Pancreas (tissue), 10 donors: Measurements from ENCODE around the gene DKK3. TPM values are rescaled to one million over a fixed set of nuclear protein-coding genes. Genes with fewer than 3 reads are reported as not detected.

Experiments
- ATAC-seq, 4 donors: fragments of 200-7000 bp; cut with Tn5 transposase; one replicate each; pipeline versions ENCODE4 v1.8.0 to v1.9.1; 2020; ENCODE audit warnings: mild to moderate bottlenecking in 4 of 4, moderate library complexity in 4 of 4
- DNase-seq, 6 donors: peaks; one replicate each; pipeline ENCODE4 v3.0.0-alpha.2; 2020
- FAIRE-seq: peaks from 2 replicates; lab custom pipeline; 2012; peaks lifted over from hg19 to GRCh38; lab: Jason Lieb, UNC
- H3K27ac ChIP-seq, 4 donors: fragments of 200-600 bp; sonication (generic); 1 replicate in 3 of 4; 2 replicates in 1 of 4; pipeline versions ENCODE4 v1.5.0 to v1.8.0; 2020
- H3K27me3 ChIP-seq, 4 donors: fragments of 200-600 bp; one replicate each; pipeline ENCODE4 v1.8.0; 2021
- H3K36me3 ChIP-seq, 3 donors: fragments of 200-600 bp; sonication (generic) in 1 of 3; one replicate each; pipeline versions ENCODE4 v1.5.0 to v1.8.0; 2020 to 2021
- H3K4me1 ChIP-seq, 3 donors: fragments of 200-600 bp; one replicate each; pipeline ENCODE4 v1.8.0; 2021
- H3K4me3 ChIP-seq, 4 donors: fragments of 200-600 bp; sonication (generic) in 2 of 4; one replicate each; pipeline versions ENCODE4 v1.5.0 to v1.8.0; 2020 to 2021
- H3K9me3 ChIP-seq, 4 donors: fragments of 200-600 bp; one replicate each; pipeline ENCODE4 v1.8.0; 2021
- WGBS, 2 donors: extraction: QIAGEN DNeasy Blood & Tissue Kit; methylation state at CpG; one replicate each; pipeline ENCODE4 v1.1.7; 2013; 5-methylcytosine and 5-hydroxymethylcytosine counted together
- intact Hi-C, 3 donors: fragments of 100-400 bp; cut with DNase I; formaldehyde crosslinking; loops; one replicate each; pipeline versions ENCODE4 v1.11.1 to v1.14.2; 2022
- polyA plus RNA-seq, 2 donors: library from polyadenylated mRNA; stranded (reverse); fragments of 200-250 nt; gene quantifications; one replicate each; pipeline ENCODE4 v1.2.3, GENCODE V29; 2013
- total RNA-seq, 6 donors: library from RNA; stranded (reverse); fragmentation: NEBNext Ultra II Directional in 4 of 6; extraction: Animal tissue kit (Norgen Biotek cat#: 25700) in 4 of 6; gene quantifications; one replicate each; pipeline versions ENCODE4 v1.2.1 to v1.2.4, GENCODE V29; 2021 to 2023
- TF ChIP-seq, protein P1 (sequence below), 4 donors: fragments of 200-600 bp; sonication (generic) in 3 of 4; IDR thresholded peaks; one replicate each; pipeline versions ENCODE4 v1.5.0 to v1.8.0; 2021; ENCODE audit warnings: antibody characterized with exemption in 4 of 4
- donor health status: healthy with polysubstance abuse.
- donor health status: DM: no; HTN: no; CAD: no; lungs with moderate emphysema.
- donor health status: DM: no; HTN: no; CAD: no.
- donor health status: control.
- donor health status: control.
- donor health status: Bipolar disorder and iron deficiency.
- donor health status: DM: yes; HTN: yes; CAD: no.
- donor health status: DM: no; HTN: no; CAD: no.
- donor health status: DM: no; HTN: no; CAD: no.
- donor health status: DM: yes; HTN: yes; CAD: no.

Gene DKK3
- total and polyA plus RNA-seq, 8 donors, result 2.7 to 10.5 (median 5.8) TPM

DNA sequence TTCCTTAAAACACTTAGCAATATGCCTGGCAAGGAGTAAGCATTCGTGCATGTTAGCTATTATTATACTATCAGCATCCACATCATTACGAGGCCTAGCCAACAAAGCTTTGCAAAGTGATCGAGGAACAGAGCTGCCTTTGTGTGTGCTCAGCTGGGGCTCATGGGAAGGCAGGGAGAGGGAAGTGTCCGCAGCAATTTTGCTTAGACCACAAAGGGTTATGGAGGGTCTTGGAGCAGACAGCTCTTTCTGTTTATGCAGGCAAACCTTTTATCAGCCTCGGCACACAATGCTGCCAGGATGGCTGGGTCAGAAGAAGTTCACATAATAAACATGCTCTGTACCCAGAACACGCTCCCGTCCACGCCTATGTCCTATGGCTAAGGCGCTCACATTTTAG is 10.9 kb upstream of the DKK3 start:
- Histone ChIP-seq H3K9me3 (no peaks in the 10 kb centered on the region), H3K4me1 (peaks cover 0 to 15% (median 0%) of the 10 kb centered on the region in 3 donors), H3K36me3 (no peaks in the 10 kb centered on the region), H3K27ac (no peak overlapping the region), H3K27me3 (no peaks in the 10 kb centered on the region), H3K4me3 (no peak overlapping the region)
- 54 to 57% methylated on average over 9 of the region's 9 CpGs for WGBS, 2 donors
- TF ChIP-seq, protein P1, sequence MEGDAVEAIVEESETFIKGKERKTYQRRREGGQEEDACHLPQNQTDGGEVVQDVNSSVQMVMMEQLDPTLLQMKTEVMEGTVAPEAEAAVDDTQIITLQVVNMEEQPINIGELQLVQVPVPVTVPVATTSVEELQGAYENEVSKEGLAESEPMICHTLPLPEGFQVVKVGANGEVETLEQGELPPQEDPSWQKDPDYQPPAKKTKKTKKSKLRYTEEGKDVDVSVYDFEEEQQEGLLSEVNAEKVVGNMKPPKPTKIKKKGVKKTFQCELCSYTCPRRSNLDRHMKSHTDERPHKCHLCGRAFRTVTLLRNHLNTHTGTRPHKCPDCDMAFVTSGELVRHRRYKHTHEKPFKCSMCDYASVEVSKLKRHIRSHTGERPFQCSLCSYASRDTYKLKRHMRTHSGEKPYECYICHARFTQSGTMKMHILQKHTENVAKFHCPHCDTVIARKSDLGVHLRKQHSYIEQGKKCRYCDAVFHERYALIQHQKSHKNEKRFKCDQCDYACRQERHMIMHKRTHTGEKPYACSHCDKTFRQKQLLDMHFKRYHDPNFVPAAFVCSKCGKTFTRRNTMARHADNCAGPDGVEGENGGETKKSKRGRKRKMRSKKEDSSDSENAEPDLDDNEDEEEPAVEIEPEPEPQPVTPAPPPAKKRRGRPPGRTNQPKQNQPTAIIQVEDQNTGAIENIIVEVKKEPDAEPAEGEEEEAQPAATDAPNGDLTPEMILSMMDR (IDR thresholded peaks at IDR 0.05), result no peak
- intact Hi-C loops, result no loop called here
- ATAC-seq, result peak; percentile 37 to 87 (median 52)
- no peak for DNase-seq
- no peak for FAIRE-seq

DNA sequence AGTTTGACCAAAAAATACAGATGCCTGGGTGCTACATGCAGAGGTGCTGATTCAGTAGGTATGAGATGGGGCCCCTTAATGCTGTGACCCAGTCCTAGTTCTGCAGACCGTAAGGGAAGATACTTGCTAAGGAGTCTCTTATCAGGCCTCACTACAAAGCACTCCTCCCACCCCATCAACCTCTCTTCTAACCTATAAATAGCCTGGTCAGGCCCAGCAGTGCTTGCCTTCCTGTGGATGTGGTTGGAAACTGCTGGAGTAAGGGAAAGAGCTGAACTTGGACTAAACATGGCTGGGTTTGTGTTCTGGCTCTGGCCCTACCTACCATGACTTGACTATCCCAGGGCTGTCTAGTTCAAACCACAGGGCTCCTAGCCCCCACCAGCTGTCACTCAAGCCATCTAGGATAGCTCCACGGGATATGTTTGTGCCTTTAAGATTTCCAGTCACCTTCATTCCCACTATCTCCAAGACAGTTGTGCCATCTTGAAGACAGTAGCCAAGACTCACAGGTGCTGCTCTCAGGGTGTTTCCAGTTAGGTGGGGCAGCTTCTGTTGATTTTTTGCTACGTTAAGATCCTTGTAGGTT is 9.5 kb upstream of the DKK3 start:
- Histone ChIP-seq H3K27ac (no peak overlapping the region), H3K9me3 (no peaks in the 10 kb centered on the region), H3K4me1 (peaks cover 0 to 15% (median 0%) of the 10 kb centered on the region in 3 donors), H3K36me3 (no peaks in the 10 kb centered on the region), H3K27me3 (no peaks in the 10 kb centered on the region), H3K4me3 (no peak overlapping the region)
- intact Hi-C loops, result no loop called here
- TF ChIP-seq, protein P1 (IDR thresholded peaks at IDR 0.05), result no peak
- no peak for DNase-seq
- FAIRE-seq, result no peak
- no peak for ATAC-seq
- WGBS, 2 donors, result 69 to 87% methylated on average over 3 of the region's 3 CpGs

DNA sequence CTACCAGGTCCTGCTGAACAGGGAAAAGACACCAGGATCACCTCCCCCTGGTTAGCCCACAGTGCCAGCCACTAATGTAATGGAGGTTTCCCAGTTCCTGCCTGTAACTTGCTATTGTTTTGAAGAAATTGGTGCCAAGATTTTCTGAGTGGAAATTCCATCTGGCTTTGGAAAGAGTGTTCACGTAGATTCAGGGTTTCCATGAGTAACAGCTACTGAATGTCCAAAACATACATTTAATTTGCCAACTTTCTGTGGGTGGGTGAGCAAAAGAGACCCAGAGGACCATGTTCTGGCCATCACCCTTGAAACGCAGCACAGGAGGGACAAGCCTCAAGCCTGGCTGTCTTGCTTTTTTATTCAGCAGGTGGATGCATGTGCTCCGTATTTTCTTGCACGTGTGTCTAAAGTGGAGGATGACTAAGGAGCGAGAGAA is 8.8 kb upstream of the DKK3 start:
- WGBS, 2 donors, result 58 to 76% methylated on average over 5 of the region's 5 CpGs
- no peak for DNase-seq
- no peak overlapping the region for H3K4me3 ChIP-seq
- no peak overlapping the region for H3K27ac ChIP-seq
- FAIRE-seq, result no peak
- TF ChIP-seq, protein P1 (IDR thresholded peaks at IDR 0.05), result no peak
- no peak for ATAC-seq
- no peaks in the 10 kb centered on the region for H3K9me3 ChIP-seq
- intact Hi-C loops, result no loop called here
- H3K27me3 ChIP-seq, result no peaks in the 10 kb centered on the region
- H3K4me1 ChIP-seq, result peaks cover 0 to 15% (median 0%) of the 10 kb centered on the region in 3 donors
- no peaks in the 10 kb centered on the region for H3K36me3 ChIP-seq

DNA sequence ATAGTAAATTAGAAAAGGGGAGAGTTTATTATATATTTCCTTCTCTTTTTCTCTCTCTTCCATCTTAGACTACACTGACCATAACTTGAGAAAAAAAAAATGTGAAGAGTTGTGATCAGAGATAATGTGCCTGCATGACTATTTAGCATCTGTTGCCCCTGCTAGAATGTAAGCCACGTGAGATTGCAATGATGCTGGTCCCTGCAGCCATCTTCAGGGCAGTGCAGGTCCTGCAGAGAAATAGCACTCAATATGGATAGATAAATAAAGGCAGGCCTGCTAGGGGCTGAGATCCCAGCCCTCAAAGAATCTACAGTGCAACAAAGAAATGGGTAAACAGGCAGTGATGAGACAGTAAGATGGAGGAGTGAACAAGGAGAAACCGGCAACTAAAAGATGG is 7.8 kb upstream of the DKK3 start:
- no peaks in the 10 kb centered on the region for H3K9me3 ChIP-seq
- no peak overlapping the region for H3K27ac ChIP-seq
- TF ChIP-seq, protein P1 (IDR thresholded peaks at IDR 0.05), result no peak
- no peak for ATAC-seq
- no peaks in the 10 kb centered on the region for H3K36me3 ChIP-seq
- intact Hi-C loops, result no loop called here
- no peak for FAIRE-seq
- H3K4me3 ChIP-seq, result no peak overlapping the region
- no peaks in the 10 kb centered on the region for H3K27me3 ChIP-seq
- WGBS, 2 donors, result 81 to 86% methylated on average over 2 of the region's 2 CpGs
- no peak for DNase-seq
- H3K4me1 ChIP-seq, result peaks cover 0 to 15% (median 0%) of the 10 kb centered on the region in 3 donors

DNA sequence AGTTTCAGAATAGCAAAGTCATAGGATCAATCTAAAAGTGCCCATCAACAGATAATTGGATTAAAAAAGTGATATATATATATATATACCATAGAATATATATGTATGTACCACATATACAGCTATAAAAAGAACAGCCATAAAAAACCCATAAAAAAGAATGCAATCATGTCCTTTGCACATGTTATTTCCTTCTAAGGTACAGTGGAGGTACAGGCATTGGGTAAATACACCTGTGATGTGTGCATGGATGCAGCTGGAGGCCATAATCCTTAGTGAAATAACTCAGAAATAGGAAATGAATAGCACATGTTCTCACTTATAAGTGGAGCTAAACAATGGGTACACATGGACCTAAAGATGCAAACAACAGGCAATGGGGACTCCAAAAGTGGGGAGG is 7.1 kb upstream of the DKK3 start:
- no peak for FAIRE-seq
- TF ChIP-seq, protein P1 (IDR thresholded peaks at IDR 0.05), result no peak
- no peak for DNase-seq
- Histone ChIP-seq H3K4me3 (no peak overlapping the region), H3K4me1 (peaks cover 0 to 15% (median 0%) of the 10 kb centered on the region in 3 donors), H3K9me3 (no peaks in the 10 kb centered on the region), H3K27ac (no peak overlapping the region), H3K27me3 (no peaks in the 10 kb centered on the region), H3K36me3 (no peaks in the 10 kb centered on the region)
- no peak for ATAC-seq
- intact Hi-C loops, result no loop called here
